Measurements from ENCODE around the gene ROGDI.

- TF ChIP-seq, protein P1, sequence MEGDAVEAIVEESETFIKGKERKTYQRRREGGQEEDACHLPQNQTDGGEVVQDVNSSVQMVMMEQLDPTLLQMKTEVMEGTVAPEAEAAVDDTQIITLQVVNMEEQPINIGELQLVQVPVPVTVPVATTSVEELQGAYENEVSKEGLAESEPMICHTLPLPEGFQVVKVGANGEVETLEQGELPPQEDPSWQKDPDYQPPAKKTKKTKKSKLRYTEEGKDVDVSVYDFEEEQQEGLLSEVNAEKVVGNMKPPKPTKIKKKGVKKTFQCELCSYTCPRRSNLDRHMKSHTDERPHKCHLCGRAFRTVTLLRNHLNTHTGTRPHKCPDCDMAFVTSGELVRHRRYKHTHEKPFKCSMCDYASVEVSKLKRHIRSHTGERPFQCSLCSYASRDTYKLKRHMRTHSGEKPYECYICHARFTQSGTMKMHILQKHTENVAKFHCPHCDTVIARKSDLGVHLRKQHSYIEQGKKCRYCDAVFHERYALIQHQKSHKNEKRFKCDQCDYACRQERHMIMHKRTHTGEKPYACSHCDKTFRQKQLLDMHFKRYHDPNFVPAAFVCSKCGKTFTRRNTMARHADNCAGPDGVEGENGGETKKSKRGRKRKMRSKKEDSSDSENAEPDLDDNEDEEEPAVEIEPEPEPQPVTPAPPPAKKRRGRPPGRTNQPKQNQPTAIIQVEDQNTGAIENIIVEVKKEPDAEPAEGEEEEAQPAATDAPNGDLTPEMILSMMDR (IDR thresholded peaks at IDR 0.05) = no peak
- TF ChIP-seq EP300 (IDR thresholded peaks at IDR 0.05) = no peak
- TF ChIP-seq POLR2A (IDR thresholded peaks at IDR 0.05) = no peak
Observed at GRCh38 chr16:4847774-4848587, 45.5 kb upstream of the ROGDI start.

Data from suprapubic skin (tissue), 3 donors.